Cardiac muscle cell (in vitro differentiated cells and primary cell): ENCODE measurements around the gene EDA. TPM values are rescaled to one million over a fixed set of nuclear protein-coding genes. Genes with fewer than 3 reads are reported as not detected.

Experiments used
- DNase-seq, 2 donors: peaks; one replicate each; pipeline versions ENCODE4 v3.0.0 to v3.0.0-alpha.2; 2010 to 2017; ENCODE audit warnings: low read depth in 1 of 2, low spot score in 1 of 2
- H3K27ac ChIP-seq: fragments of 200-600 bp; sonication (generic); 2 replicates; pipeline ENCODE4 v1.5.1; 2016
- H3K27me3 ChIP-seq: fragments of 200-600 bp; sonication (generic); 2 replicates; pipeline ENCODE4 v1.6.0; 2016; ENCODE audit warnings: control low read depth
- H3K36me3 ChIP-seq: fragments of 200-600 bp; sonication (generic); 2 replicates; pipeline ENCODE4 v1.5.1; 2016; ENCODE audit warnings: control low read depth
- H3K4me1 ChIP-seq: fragments of 200-600 bp; sonication (generic); 2 replicates; pipeline ENCODE4 v1.8.1; 2017; ENCODE audit warnings: low read depth, mild to moderate bottlenecking, mixed run types
- H3K4me3 ChIP-seq: fragments of 200-600 bp; sonication (generic); 2 replicates; pipeline ENCODE4 v1.5.1; 2016; ENCODE audit warnings: mild to moderate bottlenecking
- H3K9me3 ChIP-seq: fragments of 200-600 bp; sonication (generic); 2 replicates; pipeline ENCODE4 v1.5.1; 2017; ENCODE audit warnings: low read depth, mild to moderate bottlenecking, control low read depth
- CTCF ChIP-seq: IDR thresholded peaks from 2 replicates; pipeline ENCODE4 v1.5.1; 2012; ENCODE audit warnings: low read depth, mild to moderate bottlenecking, low read length
- polyA plus RNA-seq: library from polyadenylated mRNA; unstranded; fragments of >200 nt; fragmentation: Nextera tagmentation; extraction: Ambion mirVana; gene quantifications from 2 replicates; pipeline ENCODE4 v1.2.1, GENCODE V29; 2016
- total RNA-seq: library from RNA; depleted of rRNA; stranded (reverse); fragments of >200 nt; gene quantifications from 2 replicates; pipeline ENCODE4 v1.2.3, GENCODE V29; 2016

Gene EDA
- total and polyA plus RNA-seq, 2 experiments from 2014 or later, result 0.56 to 2.7 TPM

- no peak for TF ChIP-seq CTCF
- H3K27ac ChIP-seq, result no peak overlapping the region
- H3K27me3 ChIP-seq, result no peaks in the 10 kb centered on the region
- no peak for DNase-seq
- H3K36me3 ChIP-seq, result no peaks in the 10 kb centered on the region
- H3K9me3 ChIP-seq, result no peaks in the 10 kb centered on the region
- no peak overlapping the region for H3K4me3 ChIP-seq
- H3K4me1 ChIP-seq, result no peaks in the 10 kb centered on the region
These were observed 260.3 kb downstream of the EDA start for GRCh38 chrX:69876221-69876620.

GRCh38 chrX:69884210-69884609 is 268.3 kb downstream of the EDA start:
- Histone ChIP-seq H3K27ac (no peak overlapping the region), H3K27me3 (no peaks in the 10 kb centered on the region), H3K9me3 (peaks cover 3% of the 10 kb centered on the region), H3K4me1 (no peaks in the 10 kb centered on the region), H3K36me3 (no peaks in the 10 kb centered on the region), H3K4me3 (no peak overlapping the region)
- no peak for DNase-seq
- no peak for TF ChIP-seq CTCF

DNA sequence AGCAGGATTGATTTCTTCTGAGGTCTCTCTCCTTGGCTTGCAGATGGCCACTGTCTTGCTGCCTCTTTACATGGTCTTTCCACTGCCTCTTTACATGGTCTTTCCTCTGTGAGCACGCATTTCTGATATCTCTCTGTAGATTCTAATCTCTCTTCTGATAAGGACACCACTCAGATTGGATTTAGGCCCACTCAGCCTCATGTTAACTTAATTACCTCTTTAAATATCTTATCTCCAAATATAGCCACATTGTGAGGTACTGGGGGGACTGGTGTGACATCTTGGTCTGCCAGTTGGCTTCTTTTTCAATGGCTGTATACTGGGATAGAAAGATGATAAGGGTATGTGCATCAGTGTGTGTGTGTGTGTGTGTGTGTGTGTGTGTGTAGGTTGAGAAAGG is 280.1 kb downstream of the EDA start:
- Histone ChIP-seq H3K4me3 (no peak overlapping the region), H3K27me3 (no peaks in the 10 kb centered on the region), H3K4me1 (no peaks in the 10 kb centered on the region), H3K36me3 (no peaks in the 10 kb centered on the region), H3K27ac (no peak overlapping the region), H3K9me3 (no peaks in the 10 kb centered on the region)
- TF ChIP-seq CTCF, result no peak
- DNase-seq, result no peak

- Histone ChIP-seq H3K36me3 (no peaks in the 10 kb centered on the region), H3K4me1 (no peaks in the 10 kb centered on the region), H3K9me3 (no peaks in the 10 kb centered on the region), H3K27ac (no peak overlapping the region), H3K4me3 (no peak overlapping the region), H3K27me3 (no peaks in the 10 kb centered on the region)
- peak in 1 of 2 donors; percentile 25 for DNase-seq
- TF ChIP-seq CTCF, result no peak
These were observed 284.6 kb downstream of the EDA start for GRCh38 chrX:69900491-69900890.

- Histone ChIP-seq H3K4me1 (no peaks in the 10 kb centered on the region), H3K27ac (no peak overlapping the region), H3K36me3 (no peaks in the 10 kb centered on the region), H3K27me3 (no peaks in the 10 kb centered on the region), H3K9me3 (no peaks in the 10 kb centered on the region), H3K4me3 (no peak overlapping the region)
- TF ChIP-seq CTCF, result no peak
- DNase-seq, result no peak
These were observed 290.5 kb downstream of the EDA start for GRCh38 chrX:69906447-69906846.

DNA sequence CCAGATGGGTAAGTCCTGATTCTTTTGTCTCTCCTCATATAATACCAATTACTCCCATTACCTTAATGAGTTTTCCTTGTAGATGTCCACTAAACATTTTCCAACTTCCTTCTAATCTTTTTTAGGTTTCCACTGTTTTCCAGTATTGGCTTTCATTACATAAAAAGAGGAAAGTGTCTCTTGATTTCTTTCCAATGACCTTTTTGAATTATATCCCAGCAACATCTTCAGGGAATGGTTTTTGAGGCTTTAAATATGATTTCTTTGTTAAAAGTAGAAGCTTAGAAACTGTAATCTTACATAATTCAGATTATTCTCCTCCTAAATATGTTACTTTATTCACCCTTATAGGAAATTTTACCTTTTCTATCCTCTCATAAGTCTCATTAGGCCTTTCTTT is 298.9 kb downstream of the EDA start:
- Histone ChIP-seq H3K27ac (no peak overlapping the region), H3K27me3 (no peaks in the 10 kb centered on the region), H3K36me3 (no peaks in the 10 kb centered on the region), H3K9me3 (no peaks in the 10 kb centered on the region), H3K4me1 (peaks cover 5% of the 10 kb centered on the region), H3K4me3 (no peak overlapping the region)
- TF ChIP-seq CTCF, result no peak
- no peak for DNase-seq
